ENCODE results near the gene ZSWIM8.
A peak's percentile ranks its signal among the peaks of the same experiment; 100 is the strongest.

- TF ChIP-seq POLR2A (IDR thresholded peaks at IDR 0.05; ENCODE audit: low read depth, low read length) (no peak), POLR2AphosphoS5 (IDR thresholded peaks at IDR 0.05; ENCODE audit: low read depth, low read length) (no peak), SPI1 (IDR thresholded peaks at IDR 0.05; ENCODE audit: low read depth, low read length) (peak; percentile 81), TAF1 (IDR thresholded peaks at IDR 0.05; ENCODE audit: low read depth, low read length) (no peak)
These were observed 25.8 kb upstream of the ZSWIM8 start for GRCh38 chr10:73759512-73760115.

All from GM12891 (cell line).